Lower leg skin (tissue), 3 donors: ENCODE measurements around the gene RNF13.

Source experiments
- POLR2A ChIP-seq, 2 donors: fragments of 450-650 bp; IDR thresholded peaks; one replicate each; pipeline ENCODE4 v1.6.1; 2016 to 2017; ENCODE audit warnings: antibody characterized with exemption in 2 of 2, mild to moderate bottlenecking in 1 of 2, moderate library complexity in 1 of 2
- TF ChIP-seq, protein P1 (sequence below), 3 donors: fragments of 450-650 bp; IDR thresholded peaks; one replicate each; pipeline ENCODE4 v1.5.1; 2016; ENCODE audit warnings: antibody characterized with exemption in 3 of 3, mild to moderate bottlenecking in 3 of 3, moderate library complexity in 2 of 3

GRCh38 chr3:149810846-149811245 lies 2.2 kb upstream of the RNF13 start:
- TF ChIP-seq POLR2A (IDR thresholded peaks at IDR 0.05): no peak
- TF ChIP-seq, protein P1, sequence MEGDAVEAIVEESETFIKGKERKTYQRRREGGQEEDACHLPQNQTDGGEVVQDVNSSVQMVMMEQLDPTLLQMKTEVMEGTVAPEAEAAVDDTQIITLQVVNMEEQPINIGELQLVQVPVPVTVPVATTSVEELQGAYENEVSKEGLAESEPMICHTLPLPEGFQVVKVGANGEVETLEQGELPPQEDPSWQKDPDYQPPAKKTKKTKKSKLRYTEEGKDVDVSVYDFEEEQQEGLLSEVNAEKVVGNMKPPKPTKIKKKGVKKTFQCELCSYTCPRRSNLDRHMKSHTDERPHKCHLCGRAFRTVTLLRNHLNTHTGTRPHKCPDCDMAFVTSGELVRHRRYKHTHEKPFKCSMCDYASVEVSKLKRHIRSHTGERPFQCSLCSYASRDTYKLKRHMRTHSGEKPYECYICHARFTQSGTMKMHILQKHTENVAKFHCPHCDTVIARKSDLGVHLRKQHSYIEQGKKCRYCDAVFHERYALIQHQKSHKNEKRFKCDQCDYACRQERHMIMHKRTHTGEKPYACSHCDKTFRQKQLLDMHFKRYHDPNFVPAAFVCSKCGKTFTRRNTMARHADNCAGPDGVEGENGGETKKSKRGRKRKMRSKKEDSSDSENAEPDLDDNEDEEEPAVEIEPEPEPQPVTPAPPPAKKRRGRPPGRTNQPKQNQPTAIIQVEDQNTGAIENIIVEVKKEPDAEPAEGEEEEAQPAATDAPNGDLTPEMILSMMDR (IDR thresholded peaks at IDR 0.05): no peak
